CD4-positive, alpha-beta T cell (primary cell): ENCODE data around the gene DLGAP4. TPM values are rescaled to one million over a fixed set of nuclear protein-coding genes. Genes with fewer than 3 reads are reported as not detected.

Source experiments
- ATAC-seq: fragments of 200-7000 bp; cut with Tn5 transposase; one replicate; pipeline ENCODE4 v1.10.0; 2022; ENCODE audit warnings: mild to moderate bottlenecking; ENCODE audit not compliant: poor library complexity
- CTCF ChIA-PET: fragments of 350-600 bp; sonication (Branson Sonifier 250); formaldehyde crosslinking; loops from one replicate; lab custom pipeline; 2021; ENCODE audit warnings: antibody characterized with exemption, inconsistent platforms; lab: Charles Lee
- POLR2A ChIA-PET: fragments of 350-600 bp; sonication (Branson Sonifier 250); formaldehyde crosslinking; loops from one replicate; lab custom pipeline; 2021; ENCODE audit warnings: antibody characterized with exemption, inconsistent platforms; lab: Charles Lee
- DNase-seq, 14 experiments: peaks; one replicate each; pipeline ENCODE4 v3.0.0-alpha.2; 2013 to 2020; ENCODE audit warnings: mixed read lengths in 2 of 14
- H3K27ac ChIP-seq, 2 donors: one replicate each; pipeline versions ENCODE4 v1.5.1 to v1.7.0; 2013; ENCODE audit warnings: low read length in 2 of 2, low read depth in 1 of 2, mild to moderate bottlenecking in 1 of 2
- H3K27me3 ChIP-seq, 2 experiments: 1 replicate in 1 of 2; 2 replicates in 1 of 2; pipeline versions ENCODE4 v1.6.1 to v1.7.0; 2013; ENCODE audit warnings: low read length in 2 of 2, control low read depth in 1 of 2, mild to moderate bottlenecking in 1 of 2, moderate library complexity in 1 of 2; ENCODE audit not compliant: insufficient read depth in 2 of 2, control insufficient read depth in 1 of 2
- H3K36me3 ChIP-seq: one replicate; pipeline ENCODE4 v1.6.1; 2013; ENCODE audit warnings: low read length, control low read depth; ENCODE audit not compliant: insufficient read depth
- H3K4me1 ChIP-seq: one replicate; pipeline ENCODE4 v1.6.1; 2013; ENCODE audit warnings: low read length, control low read depth; ENCODE audit not compliant: insufficient read depth
- H3K4me3 ChIP-seq: one replicate; pipeline ENCODE4 v1.5.1; 2013; ENCODE audit warnings: mild to moderate bottlenecking, low read length, moderate library complexity
- H3K9me3 ChIP-seq, 2 experiments: 1 replicate in 1 of 2; 2 replicates in 1 of 2; pipeline versions ENCODE4 v1.6.1 to v1.7.0; 2013; ENCODE audit warnings: low read length in 2 of 2, mild to moderate bottlenecking in 2 of 2, control low read depth in 1 of 2, moderate library complexity in 1 of 2; ENCODE audit not compliant: control insufficient read depth in 1 of 2, insufficient read depth in 1 of 2
- H3K27ac Mint-ChIP-seq: one replicate; pipeline ENCODE4 v1.8.0; 2020; ENCODE audit warnings: mixed read lengths
- H3K27me3 Mint-ChIP-seq: one replicate; pipeline ENCODE4 v1.8.0; 2021; ENCODE audit warnings: mixed read lengths
- H3K36me3 Mint-ChIP-seq: one replicate; pipeline ENCODE4 v1.8.0; 2021; ENCODE audit warnings: low read depth, mixed read lengths
- H3K4me1 Mint-ChIP-seq: one replicate; pipeline ENCODE4 v1.8.0; 2021; ENCODE audit warnings: low read depth, mixed read lengths
- H3K4me3 Mint-ChIP-seq: one replicate; pipeline ENCODE4 v1.8.0; 2020; ENCODE audit warnings: mild to moderate bottlenecking, mixed read lengths
- H3K9me3 Mint-ChIP-seq: one replicate; pipeline ENCODE4 v1.8.0; 2020; ENCODE audit warnings: mixed read lengths
- CTCF ChIP-seq: fragments of 200-600 bp; IDR thresholded peaks from one replicate; pipeline ENCODE4 v1.8.0; 2022; ENCODE audit warnings: antibody characterized with exemption, mild to moderate bottlenecking
- intact Hi-C, 2 experiments: fragments of 100-400 bp; cut with DNase I in 1 of 2; cut with micrococcal nuclease in 1 of 2; formaldehyde crosslinking; loops; one replicate each; pipeline versions ENCODE4 v1.15.1 to v1.9.0; 2023 to 2025; cut with DNase I, micrococcal nuclease
- total RNA-seq, 174 experiments: library from RNA in 2 of 174; stranded (reverse) in 2 of 174; gene quantifications; one replicate each; pipeline ENCODE4 v1.2.3 and lab custom pipeline; 2021 to 2026

DLGAP4 gene
- total RNA-seq, 2 experiments from 2014 or later, result 16.0 to 16.1 TPM

DNA sequence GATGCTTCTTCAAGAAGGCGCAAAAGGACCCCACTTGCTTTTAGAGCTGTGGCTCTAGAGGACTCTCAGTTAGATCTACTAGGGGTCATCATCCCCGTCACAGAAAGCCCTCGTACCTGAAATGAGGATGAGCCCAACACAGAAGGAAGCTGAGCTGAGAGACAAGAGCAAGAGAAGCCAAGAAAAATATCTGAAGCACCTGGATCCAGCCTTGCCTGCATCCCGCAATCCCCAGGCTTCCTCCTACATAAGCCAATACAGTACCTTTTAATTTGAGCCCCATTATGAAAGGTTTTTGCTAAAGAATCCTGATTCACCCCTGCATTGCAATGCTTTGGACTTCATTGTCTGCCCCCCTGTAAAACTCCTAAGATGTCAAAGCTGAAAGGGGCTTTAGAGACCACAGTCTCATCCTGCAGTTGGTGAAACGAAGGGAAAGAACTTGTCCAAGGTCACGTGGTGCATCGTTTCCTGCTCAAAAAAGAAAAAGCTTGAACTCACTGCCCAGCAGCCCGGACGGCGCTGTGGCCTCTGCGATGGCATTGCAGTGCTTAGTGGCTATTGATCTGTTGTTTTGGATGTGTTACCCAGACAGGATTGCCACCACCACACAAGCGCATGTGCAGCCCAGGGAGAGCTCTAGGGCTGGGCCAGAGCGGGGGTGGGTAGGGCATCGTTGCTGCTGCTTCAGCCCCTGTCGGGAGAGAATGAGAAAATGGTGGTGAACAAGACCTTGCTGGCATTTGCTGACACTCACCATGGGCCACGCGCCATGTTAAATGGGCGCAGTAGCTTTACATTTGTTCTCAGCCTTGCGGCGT lies 41.5 kb upstream of the DLGAP4 start:
- CTCF ChIA-PET, result no interaction called here
- no peak for ATAC-seq
- Histone ChIP-seq H3K9me3 (no peaks in the 10 kb centered on the region), H3K4me1 (no peaks in the 10 kb centered on the region), H3K4me3 (no peak overlapping the region), H3K27me3 (no peaks in the 10 kb centered on the region), H3K27ac (no peak overlapping the region), H3K36me3 (no peaks in the 10 kb centered on the region)
- POLR2A ChIA-PET, result no interaction called here
- intact Hi-C loops, result no loop called here
- DNase-seq, result no peak
- Mint-ChIP-seq H3K27ac (no peak overlapping the region), H3K27me3 (no peaks in the 10 kb centered on the region), H3K4me1 (no peaks in the 10 kb centered on the region), H3K4me3 (no peak overlapping the region), H3K36me3 (no peaks in the 10 kb centered on the region), H3K9me3 (no peaks in the 10 kb centered on the region)
- TF ChIP-seq CTCF, result no peak

DNA sequence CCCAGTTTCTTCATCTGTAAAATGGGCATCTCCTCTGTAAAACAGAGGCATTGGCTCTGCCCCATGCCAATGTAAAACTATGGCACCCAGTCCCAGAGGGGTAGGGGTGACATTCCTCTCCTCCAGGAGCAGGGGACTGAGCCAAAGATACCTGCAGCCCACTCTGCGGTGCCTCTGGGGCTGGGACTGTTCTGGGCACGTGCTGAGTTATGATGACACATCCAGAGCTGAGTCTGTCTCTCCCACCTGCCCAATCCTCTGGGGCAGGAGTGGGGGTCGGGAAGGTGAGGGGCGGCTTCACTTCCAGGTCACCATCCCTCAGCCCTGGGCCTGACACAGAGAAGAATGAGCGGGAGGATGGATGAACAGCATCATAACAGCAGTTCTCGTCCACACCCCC lies 40.0 kb upstream of the DLGAP4 start:
- H3K27ac Mint-ChIP-seq, result no peak overlapping the region
- no peaks in the 10 kb centered on the region for H3K36me3 ChIP-seq
- no peaks in the 10 kb centered on the region for H3K36me3 Mint-ChIP-seq
- no peaks in the 10 kb centered on the region for H3K9me3 ChIP-seq
- H3K4me1 Mint-ChIP-seq, result no peaks in the 10 kb centered on the region
- no peak for DNase-seq
- no peak overlapping the region for H3K4me3 Mint-ChIP-seq
- no peaks in the 10 kb centered on the region for H3K27me3 Mint-ChIP-seq
- H3K4me1 ChIP-seq, result no peaks in the 10 kb centered on the region
- H3K9me3 Mint-ChIP-seq, result no peaks in the 10 kb centered on the region
- H3K27me3 ChIP-seq, result no peaks in the 10 kb centered on the region
- H3K4me3 ChIP-seq, result no peak overlapping the region
- no peak for ATAC-seq
- no peak for TF ChIP-seq CTCF
- POLR2A ChIA-PET, result no interaction called here
- intact Hi-C loops, result no loop called here
- H3K27ac ChIP-seq, result no peak overlapping the region
- CTCF ChIA-PET, result no interaction called here

DNA sequence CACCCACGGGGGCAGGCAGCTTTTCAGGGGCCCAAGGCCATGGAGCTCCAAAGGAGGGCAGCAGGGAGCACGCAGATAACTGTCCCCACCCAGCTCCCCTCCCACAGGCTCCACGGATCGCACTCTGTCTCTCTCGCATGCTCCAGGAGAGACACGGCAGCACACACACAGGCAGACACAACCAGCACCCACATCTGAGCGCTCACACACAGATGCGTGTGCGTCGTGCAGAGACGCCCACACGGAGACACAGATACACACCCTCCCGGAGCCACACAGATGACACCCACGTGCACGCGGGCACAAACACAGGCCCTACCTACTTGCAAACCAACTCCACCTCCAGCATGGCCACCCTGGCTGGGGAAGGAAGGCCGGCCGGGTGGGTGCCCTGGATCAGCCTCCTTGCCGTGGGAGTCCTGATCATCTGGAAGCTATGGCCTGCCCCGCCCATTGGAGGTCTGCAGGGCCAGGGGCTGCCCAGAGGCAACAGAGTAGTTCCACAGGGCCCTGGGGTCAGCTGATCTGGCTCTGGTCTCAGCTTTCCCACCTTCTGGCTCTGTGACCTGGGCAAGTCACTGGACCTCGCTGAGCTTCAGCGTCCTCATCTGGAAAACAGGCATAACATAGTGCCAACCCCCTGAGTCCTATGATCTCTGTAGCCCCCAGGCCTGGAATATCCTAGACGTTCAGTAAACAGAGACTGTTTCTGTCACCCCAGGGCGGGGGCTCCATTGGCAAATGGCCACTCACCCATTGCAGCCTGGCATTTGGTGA lies 38.3 kb upstream of the DLGAP4 start:
- DNase-seq, result no peak
- no peaks in the 10 kb centered on the region for H3K4me1 ChIP-seq
- intact Hi-C loops, result no loop called here

More for the DNA sequence above, 38.3 kb upstream of the DLGAP4 start:
- no peaks in the 10 kb centered on the region for H3K9me3 Mint-ChIP-seq
- ATAC-seq, result no peak
- H3K27ac Mint-ChIP-seq, result no peak overlapping the region
- no peak overlapping the region for H3K4me3 Mint-ChIP-seq
- ChIA-PET CTCF (no interaction called here), POLR2A (no interaction called here)
- H3K4me3 ChIP-seq, result no peak overlapping the region
- no peaks in the 10 kb centered on the region for H3K27me3 Mint-ChIP-seq
- H3K27ac ChIP-seq, result no peak overlapping the region
- no peaks in the 10 kb centered on the region for H3K36me3 Mint-ChIP-seq
- no peaks in the 10 kb centered on the region for H3K9me3 ChIP-seq
- H3K27me3 ChIP-seq, result no peaks in the 10 kb centered on the region
- TF ChIP-seq CTCF, result no peak
- no peaks in the 10 kb centered on the region for H3K4me1 Mint-ChIP-seq
- no peaks in the 10 kb centered on the region for H3K36me3 ChIP-seq
